ENCODE measurements around the gene BCAS3. TPM values are rescaled to one million over a fixed set of nuclear protein-coding genes. Genes with fewer than 3 reads are reported as not detected.

Gene BCAS3
- total RNA-seq, 1 donor from 2014 or later: 35.7 TPM

- Mint-ChIP-seq H3K4me3 (ENCODE audit: unreplicated experiment) (no peak overlapping the region), H3K36me3 (ENCODE audit: unreplicated experiment) (no peaks in the 10 kb centered on the region), H3K9me3 (ENCODE audit: unreplicated experiment) (peaks cover 4% of the 10 kb centered on the region), H3K27me3 (ENCODE audit: unreplicated experiment) (no peaks in the 10 kb centered on the region), H3K4me1 (ENCODE audit: unreplicated experiment) (peaks cover 19% of the 10 kb centered on the region), H3K27ac (ENCODE audit: unreplicated experiment) (no peak overlapping the region)
- no peak for DNase-seq (ENCODE audit: extremely low spot score, unreplicated experiment)
- TF ChIP-seq CTCF (IDR thresholded peaks at IDR 0.05): no peak
These were observed 475.2 kb downstream of the BCAS3 start for GRCh38 chr17:61152898-61153297.

- TF ChIP-seq CTCF (IDR thresholded peaks at IDR 0.05): no peak
- Mint-ChIP-seq H3K27ac (ENCODE audit: unreplicated experiment) (no peak overlapping the region), H3K9me3 (ENCODE audit: unreplicated experiment) (peaks cover 4% of the 10 kb centered on the region), H3K4me3 (ENCODE audit: unreplicated experiment) (no peak overlapping the region), H3K27me3 (ENCODE audit: unreplicated experiment) (no peaks in the 10 kb centered on the region), H3K4me1 (ENCODE audit: unreplicated experiment) (peaks cover 32% of the 10 kb centered on the region), H3K36me3 (ENCODE audit: unreplicated experiment) (no peaks in the 10 kb centered on the region)
- no peak for DNase-seq (ENCODE audit: extremely low spot score, unreplicated experiment)
These were observed 478.1 kb downstream of the BCAS3 start for GRCh38 chr17:61155590-61156237.

- Mint-ChIP-seq H3K9me3 (ENCODE audit: unreplicated experiment) (no peaks in the 10 kb centered on the region), H3K4me3 (ENCODE audit: unreplicated experiment) (peak overlapping the region; percentile 40), H3K27ac (ENCODE audit: unreplicated experiment) (no peak overlapping the region), H3K27me3 (ENCODE audit: unreplicated experiment) (no peaks in the 10 kb centered on the region), H3K36me3 (ENCODE audit: unreplicated experiment) (no peaks in the 10 kb centered on the region), H3K4me1 (ENCODE audit: unreplicated experiment) (peaks cover 37% of the 10 kb centered on the region)
- TF ChIP-seq CTCF (IDR thresholded peaks at IDR 0.05): peak; percentile 35
- no peak for DNase-seq (ENCODE audit: extremely low spot score, unreplicated experiment)
These were observed 479.7 kb downstream of the BCAS3 start for GRCh38 chr17:61157246-61157886.

DNA sequence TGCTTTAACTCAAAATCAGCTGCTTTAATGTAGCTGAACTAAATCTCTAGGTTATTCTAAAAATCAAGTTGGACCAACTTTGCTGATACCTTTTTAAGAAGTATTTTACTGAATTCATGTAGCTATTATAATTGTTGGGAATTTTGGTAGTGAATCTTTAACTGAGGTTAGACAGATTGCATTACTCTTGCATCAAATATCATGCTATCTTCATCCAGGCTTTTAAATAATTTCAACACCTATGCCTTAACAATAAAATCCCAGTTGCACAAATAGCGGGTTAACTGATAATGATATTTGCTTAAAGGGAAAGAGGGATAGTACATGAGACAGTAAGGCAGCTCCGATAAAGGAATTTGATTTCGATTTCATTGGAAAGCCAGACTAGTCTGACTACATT, 480.7 kb downstream of the BCAS3 start:
- DNase-seq (ENCODE audit: extremely low spot score, unreplicated experiment): no peak
- Mint-ChIP-seq H3K36me3 (ENCODE audit: unreplicated experiment) (no peaks in the 10 kb centered on the region), H3K27ac (ENCODE audit: unreplicated experiment) (no peak overlapping the region), H3K4me3 (ENCODE audit: unreplicated experiment) (no peak overlapping the region), H3K27me3 (ENCODE audit: unreplicated experiment) (no peaks in the 10 kb centered on the region), H3K4me1 (ENCODE audit: unreplicated experiment) (peaks cover 37% of the 10 kb centered on the region), H3K9me3 (ENCODE audit: unreplicated experiment) (no peaks in the 10 kb centered on the region)
- TF ChIP-seq CTCF (IDR thresholded peaks at IDR 0.05): no peak

DNA sequence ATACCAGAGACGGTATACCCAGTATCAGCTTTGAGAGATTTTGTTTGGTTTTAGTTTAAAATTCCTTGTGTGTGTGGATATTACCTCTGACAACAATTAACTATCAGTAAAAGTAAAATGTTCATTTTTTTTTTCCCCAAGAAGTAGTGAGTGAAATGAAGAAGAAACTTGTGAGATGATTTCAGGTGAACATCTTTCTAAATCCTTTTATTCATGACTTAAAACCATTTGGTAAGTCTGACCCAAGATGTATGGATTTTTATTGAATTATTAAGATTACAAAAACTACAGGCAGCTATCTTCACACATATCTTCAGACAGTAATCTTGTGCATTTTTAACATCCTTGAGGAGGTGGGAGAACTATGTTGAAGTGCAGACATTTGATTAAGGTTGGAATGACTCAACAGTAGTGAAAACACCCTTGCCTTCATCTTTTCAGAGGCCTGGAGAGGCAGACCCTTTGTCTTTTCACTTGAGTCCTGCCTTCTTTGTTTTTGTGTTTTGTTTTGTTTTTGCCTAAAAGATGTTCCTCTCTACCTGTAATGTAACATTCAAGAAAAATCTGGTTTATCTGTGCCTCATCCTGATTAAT, 481.7 kb downstream of the BCAS3 start:
- no peaks in the 10 kb centered on the region for H3K9me3 Mint-ChIP-seq (ENCODE audit: unreplicated experiment)
- H3K27me3 Mint-ChIP-seq (ENCODE audit: unreplicated experiment): no peaks in the 10 kb centered on the region
- no peak for DNase-seq (ENCODE audit: extremely low spot score, unreplicated experiment)
- TF ChIP-seq CTCF (IDR thresholded peaks at IDR 0.05): no peak
- no peak overlapping the region for H3K4me3 Mint-ChIP-seq (ENCODE audit: unreplicated experiment)
- H3K27ac Mint-ChIP-seq (ENCODE audit: unreplicated experiment): peak overlapping the region; percentile 10
- no peaks in the 10 kb centered on the region for H3K36me3 Mint-ChIP-seq (ENCODE audit: unreplicated experiment)
- peaks cover 37% of the 10 kb centered on the region for H3K4me1 Mint-ChIP-seq (ENCODE audit: unreplicated experiment)
